ENCODE measurements around the gene DOK3. TPM values are rescaled to one million over a fixed set of nuclear protein-coding genes. Genes with fewer than 3 reads are reported as not detected.

The DOK3 gene
- total and polyA plus RNA-seq, 10 of the 15 experiments (the other 5 are each of a cell fraction or from before 2014, with no cell fraction given), result 6.6 to 107 (median 52.1) TPM

- H3K9me3 ChIP-seq (replicated peaks; ENCODE audit: control insufficient read depth, insufficient read depth, low read length), result no peaks in the 10 kb centered on the region
- peak overlapping the region; percentile 2; the same call in 1 of the 2 replicates for H3K27ac ChIP-seq (ENCODE audit: control insufficient read depth, insufficient read depth)
- H4K20me1 ChIP-seq (ENCODE audit: control insufficient read depth, insufficient read depth), result no peaks in the 10 kb centered on the region
- ChIA-PET SMC1A (ENCODE audit: uncharacterized antibody, unreplicated experiment) (interaction anchor here (0.8 kb wide), 1 partner anchor 29 kb away, joined by 3 read pairs; no protein-coding TSS in a partner anchor), RAD21 (ENCODE audit: unreplicated experiment) (interaction anchor here (0.7 to 2.0 kb wide), 6 partner anchors 15 to 82 kb away, joined by 3 to 7 read pairs (median 4); partner anchors contain the start of gene PDLIM7), CTCF (interaction anchor here (0.8 to 2.4 kb wide), 7 partner anchors 13 to 82 kb away, joined by 3 to 13 read pairs (median 3); no protein-coding TSS in a partner anchor), POLR2A (interaction anchor here (0.6 to 1.6 kb wide), 6 partner anchors 10 to 36 kb away, joined by 3 to 6 read pairs (median 3); partner anchors contain the start of gene DOK3)
- no TSS peak for BruUV-seq (replicated peaks)
- no peaks in the 10 kb centered on the region for H3K27me3 ChIP-seq (replicated peaks in 1 of 2; ENCODE audit: control insufficient read depth in 2 of 2, insufficient read depth in 2 of 2, low read length in 1 of 2)
- H3K4me2 ChIP-seq (ENCODE audit: control insufficient read depth, insufficient read depth), result peak overlapping the region; percentile 89
- intact Hi-C loops (cut with micrococcal nuclease; ENCODE audit: unreplicated experiment) (no loop called here), in situ Hi-C loops (cut with MboI) (no loop called here)
- H3K9ac ChIP-seq (ENCODE audit: control insufficient read depth, insufficient read depth, low read length), result peak overlapping the region; percentile 61
- peak; percentile 69 for ATAC-seq
- H3K4me3 ChIP-seq, result peak overlapping the region; percentile 46
- H3K4me1 ChIP-seq (ENCODE audit: control insufficient read depth, insufficient read depth, low read length), result peaks cover 12% of the 10 kb centered on the region
- peaks cover 4% of the 10 kb centered on the region; the same call in 1 of the 2 replicates for H3K79me2 ChIP-seq (ENCODE audit: control insufficient read depth, insufficient read depth, low read length)
- WGBS (ENCODE audit: insufficient coverage, insufficient replicate concordance, low lambda C conversion rate, missing lambda C conversion rate), result 5% methylated on average over 23 of the region's 93 CpGs
- FAIRE-seq, result no peak
- H3K36me3 ChIP-seq (ENCODE audit: control insufficient read depth in 2 of 2, insufficient read depth in 2 of 2, low read length in 1 of 2), result no peaks in the 10 kb centered on the region
- H2AFZ ChIP-seq (ENCODE audit: control insufficient read depth, low read depth, low read length), result peak overlapping the region; percentile 56
- DNase-seq (ENCODE audit: low read depth, low spot score), result no peak
- TF ChIP-seq PKNOX1 (IDR thresholded peaks at IDR 0.05), result no peak
- TF ChIP-seq FOXM1 (IDR thresholded peaks at IDR 0.05; ENCODE audit: low read depth, low read length), result no peak
- no peak for TF ChIP-seq BHLHE40 (IDR thresholded peaks at IDR 0.05; ENCODE audit: borderline replicate concordance in 1 of 2, low read depth in 2 of 2, low read length in 1 of 2)
- TF ChIP-seq, protein P1, sequence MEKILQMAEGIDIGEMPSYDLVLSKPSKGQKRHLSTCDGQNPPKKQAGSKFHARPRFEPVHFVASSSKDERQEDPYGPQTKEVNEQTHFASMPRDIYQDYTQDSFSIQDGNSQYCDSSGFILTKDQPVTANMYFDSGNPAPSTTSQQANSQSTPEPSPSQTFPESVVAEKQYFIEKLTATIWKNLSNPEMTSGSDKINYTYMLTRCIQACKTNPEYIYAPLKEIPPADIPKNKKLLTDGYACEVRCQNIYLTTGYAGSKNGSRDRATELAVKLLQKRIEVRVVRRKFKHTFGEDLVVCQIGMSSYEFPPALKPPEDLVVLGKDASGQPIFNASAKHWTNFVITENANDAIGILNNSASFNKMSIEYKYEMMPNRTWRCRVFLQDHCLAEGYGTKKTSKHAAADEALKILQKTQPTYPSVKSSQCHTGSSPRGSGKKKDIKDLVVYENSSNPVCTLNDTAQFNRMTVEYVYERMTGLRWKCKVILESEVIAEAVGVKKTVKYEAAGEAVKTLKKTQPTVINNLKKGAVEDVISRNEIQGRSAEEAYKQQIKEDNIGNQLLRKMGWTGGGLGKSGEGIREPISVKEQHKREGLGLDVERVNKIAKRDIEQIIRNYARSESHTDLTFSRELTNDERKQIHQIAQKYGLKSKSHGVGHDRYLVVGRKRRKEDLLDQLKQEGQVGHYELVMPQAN (conservative IDR thresholded peaks at IDR 0.05), result no peak
- no peak for TF ChIP-seq ESRRA (IDR thresholded peaks at IDR 0.05; ENCODE audit: low read length)
- TF ChIP-seq, protein P2, sequence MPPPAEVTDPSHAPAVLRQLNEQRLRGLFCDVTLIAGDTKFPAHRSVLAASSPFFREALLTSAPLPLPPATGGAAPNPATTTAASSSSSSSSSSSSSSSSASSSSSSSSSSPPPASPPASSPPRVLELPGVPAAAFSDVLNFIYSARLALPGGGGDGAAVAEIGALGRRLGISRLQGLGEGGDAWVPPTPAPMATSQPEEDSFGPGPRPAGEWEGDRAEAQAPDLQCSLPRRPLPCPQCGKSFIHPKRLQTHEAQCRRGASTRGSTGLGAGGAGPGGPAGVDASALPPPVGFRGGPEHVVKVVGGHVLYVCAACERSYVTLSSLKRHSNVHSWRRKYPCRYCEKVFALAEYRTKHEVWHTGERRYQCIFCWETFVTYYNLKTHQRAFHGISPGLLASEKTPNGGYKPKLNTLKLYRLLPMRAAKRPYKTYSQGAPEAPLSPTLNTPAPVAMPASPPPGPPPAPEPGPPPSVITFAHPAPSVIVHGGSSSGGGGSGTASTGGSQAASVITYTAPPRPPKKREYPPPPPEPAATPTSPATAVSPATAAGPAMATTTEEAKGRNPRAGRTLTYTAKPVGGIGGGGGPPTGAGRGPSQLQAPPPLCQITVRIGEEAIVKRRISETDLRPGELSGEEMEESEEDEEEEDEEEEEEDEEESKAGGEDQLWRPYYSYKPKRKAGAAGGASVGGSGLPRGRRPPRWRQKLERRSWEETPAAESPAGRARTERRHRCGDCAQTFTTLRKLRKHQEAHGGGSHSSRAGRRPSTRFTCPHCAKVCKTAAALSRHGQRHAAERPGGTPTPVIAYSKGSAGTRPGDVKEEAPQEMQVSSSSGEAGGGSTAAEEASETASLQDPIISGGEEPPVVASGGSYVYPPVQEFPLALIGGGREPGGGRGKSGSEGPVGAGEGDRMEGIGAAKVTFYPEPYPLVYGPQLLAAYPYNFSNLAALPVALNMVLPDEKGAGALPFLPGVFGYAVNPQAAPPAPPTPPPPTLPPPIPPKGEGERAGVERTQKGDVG (CRISPR knock-in tag; IDR thresholded peaks at IDR 0.05), result no peak
- no peak for TF ChIP-seq SP1 (IDR thresholded peaks at IDR 0.05; ENCODE audit: low read depth, low read length)
- TF ChIP-seq SMC3 (IDR thresholded peaks at IDR 0.05; ENCODE audit: borderline replicate concordance, low read length), result no peak
- TF ChIP-seq CBFB (IDR thresholded peaks at IDR 0.05; ENCODE audit: low read depth), result no peak
- no peak for TF ChIP-seq CEBPZ (IDR thresholded peaks at IDR 0.05; ENCODE audit: low read depth, low read length)
- TF ChIP-seq, protein P3, sequence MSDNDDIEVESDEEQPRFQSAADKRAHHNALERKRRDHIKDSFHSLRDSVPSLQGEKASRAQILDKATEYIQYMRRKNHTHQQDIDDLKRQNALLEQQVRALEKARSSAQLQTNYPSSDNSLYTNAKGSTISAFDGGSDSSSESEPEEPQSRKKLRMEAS (IDR thresholded peaks at IDR 0.05; ENCODE audit: low read depth, low read length), result no peak
Measured at GRCh38 chr5:177472460-177473442, 36.9 kb downstream of the DOK3 start.

Data from GM12878 (cell line).